ENCODE measurements around the gene PPWD1. TPM values are rescaled to one million over a fixed set of nuclear protein-coding genes. Genes with fewer than 3 reads are reported as not detected.
"Not testable (repeated sequence)": the region's sequence is repeated elsewhere in the genome, so short reads cannot be mapped to it uniquely, and the experiment has no call there.

Gene PPWD1
- total RNA-seq, 2 experiments from 2014 or later: 51.5 to 54.3 TPM

DNA sequence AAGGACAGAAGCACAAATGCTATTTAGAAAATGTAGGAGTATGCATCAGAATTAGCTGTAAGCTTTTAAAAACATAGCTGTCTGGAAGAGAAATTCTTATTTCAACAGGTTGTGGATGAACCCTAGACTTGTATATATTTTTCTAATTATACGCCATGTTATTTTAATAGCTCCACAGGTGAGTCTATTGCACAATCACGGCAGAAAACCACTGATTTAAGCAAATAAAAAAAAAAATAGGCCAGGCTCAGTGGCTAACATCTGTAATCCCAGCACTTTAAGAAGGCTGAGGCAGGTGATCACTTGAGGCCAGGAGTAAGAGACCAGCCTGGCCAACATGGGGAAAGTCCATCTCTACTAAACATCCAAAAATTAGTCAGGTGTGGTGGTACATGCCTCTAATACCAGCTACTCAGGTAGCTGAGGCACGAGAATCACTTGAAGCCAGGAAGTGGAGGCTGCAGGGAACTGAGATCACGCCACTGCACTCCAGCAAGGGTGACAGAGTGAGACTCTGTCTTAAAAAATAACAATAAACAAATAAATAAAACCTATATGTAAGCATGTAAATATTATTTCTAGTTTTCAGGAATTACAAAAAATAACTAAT, 49.3 kb downstream of the PPWD1 start:
- no peaks in the 10 kb centered on the region for H3K4me1 ChIP-seq (ENCODE audit: insufficient read depth, low read length, poor library complexity, severe bottlenecking)
- no peak for DNase-seq (ENCODE audit: low spot score)
- intact Hi-C loops (cut with micrococcal nuclease; ENCODE audit: unreplicated experiment): no loop called here
- no peaks in the 10 kb centered on the region for H4K20me1 ChIP-seq (ENCODE audit: insufficient read depth, low read length)
- no TSS peak for BruUV-seq (replicated peaks)
- peaks cover 77% of the 10 kb centered on the region for H3K36me3 ChIP-seq (ENCODE audit: insufficient read depth, low read length)
- TF ChIP-seq EZH2phosphoT487 (IDR thresholded peaks at IDR 0.05; ENCODE audit: borderline replicate concordance, low read depth, low read length): no peak
- TF ChIP-seq, protein P1, sequence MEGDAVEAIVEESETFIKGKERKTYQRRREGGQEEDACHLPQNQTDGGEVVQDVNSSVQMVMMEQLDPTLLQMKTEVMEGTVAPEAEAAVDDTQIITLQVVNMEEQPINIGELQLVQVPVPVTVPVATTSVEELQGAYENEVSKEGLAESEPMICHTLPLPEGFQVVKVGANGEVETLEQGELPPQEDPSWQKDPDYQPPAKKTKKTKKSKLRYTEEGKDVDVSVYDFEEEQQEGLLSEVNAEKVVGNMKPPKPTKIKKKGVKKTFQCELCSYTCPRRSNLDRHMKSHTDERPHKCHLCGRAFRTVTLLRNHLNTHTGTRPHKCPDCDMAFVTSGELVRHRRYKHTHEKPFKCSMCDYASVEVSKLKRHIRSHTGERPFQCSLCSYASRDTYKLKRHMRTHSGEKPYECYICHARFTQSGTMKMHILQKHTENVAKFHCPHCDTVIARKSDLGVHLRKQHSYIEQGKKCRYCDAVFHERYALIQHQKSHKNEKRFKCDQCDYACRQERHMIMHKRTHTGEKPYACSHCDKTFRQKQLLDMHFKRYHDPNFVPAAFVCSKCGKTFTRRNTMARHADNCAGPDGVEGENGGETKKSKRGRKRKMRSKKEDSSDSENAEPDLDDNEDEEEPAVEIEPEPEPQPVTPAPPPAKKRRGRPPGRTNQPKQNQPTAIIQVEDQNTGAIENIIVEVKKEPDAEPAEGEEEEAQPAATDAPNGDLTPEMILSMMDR (conservative IDR thresholded peaks at IDR 0.05; ENCODE audit: low read length): no peak
- no peak overlapping the region for H3K4me2 ChIP-seq (ENCODE audit: low read length)
- CTCF ChIA-PET (ENCODE audit: unreplicated experiment): no interaction called here
- H3K79me2 ChIP-seq (ENCODE audit: insufficient read depth, low read depth, low read length): no peaks in the 10 kb centered on the region
- no peak overlapping the region for H3K4me3 ChIP-seq (ENCODE audit: low read depth, low read length, poor library complexity, severe bottlenecking)
- no peak overlapping the region for H3K27ac ChIP-seq (ENCODE audit: low read depth, low read length, poor library complexity, severe bottlenecking)
- no peak overlapping the region for H2AFZ ChIP-seq (ENCODE audit: low read length)
- POLR2A ChIA-PET: interaction anchor here (0.8 to 2.5 kb wide), 4 partner anchors 11 to 49 kb away, joined by 3 to 13 read pairs (median 4); partner anchors contain the start of genes CENPK, PPWD1 and TRIM23
- H3K9me3 ChIP-seq (ENCODE audit: low read length): no peaks in the 10 kb centered on the region
- no peaks in the 10 kb centered on the region for H3K9me2 ChIP-seq (ENCODE audit: insufficient read depth, low read length)

- Histone ChIP-seq H4K20me1 (ENCODE audit: insufficient read depth, low read length) (peaks cover 7% of the 10 kb centered on the region; the same call in 1 of the 2 replicates), H3K9me3 (ENCODE audit: low read length) (no peaks in the 10 kb centered on the region), H3K9me2 (ENCODE audit: insufficient read depth, low read length) (no peaks in the 10 kb centered on the region), H2AFZ (ENCODE audit: low read length) (no peak overlapping the region), H3K36me3 (ENCODE audit: insufficient read depth, low read length) (peaks cover 22% of the 10 kb centered on the region), H3K4me1 (ENCODE audit: insufficient read depth, low read length, poor library complexity, severe bottlenecking) (peaks cover 15% of the 10 kb centered on the region), H3K4me2 (ENCODE audit: low read length) (no peak overlapping the region), H3K79me2 (ENCODE audit: insufficient read depth, low read depth, low read length) (peaks cover 37% of the 10 kb centered on the region), H3K4me3 (ENCODE audit: low read depth, low read length, poor library complexity, severe bottlenecking) (no peak overlapping the region), H3K27ac (ENCODE audit: low read depth, low read length, poor library complexity, severe bottlenecking) (no peak overlapping the region)
- BruUV-seq (replicated peaks): no TSS peak
- no peak for DNase-seq (ENCODE audit: low spot score)
- intact Hi-C loops (cut with micrococcal nuclease; ENCODE audit: unreplicated experiment): loop anchor here (5.0 kb wide), 2 partner anchors 58 to 102 kb away; partner anchors contain the start of genes CENPK, NLN, PPWD1 and SGTB
- CTCF ChIA-PET (ENCODE audit: unreplicated experiment): no interaction called here
- POLR2A ChIA-PET: interaction anchor here (0.7 kb wide), 1 partner anchor 24 kb away, joined by 3 read pairs; no protein-coding TSS in a partner anchor
- TF ChIP-seq EZH2phosphoT487 (IDR thresholded peaks at IDR 0.05; ENCODE audit: borderline replicate concordance, low read depth, low read length): no peak
- TF ChIP-seq, protein P1 (conservative IDR thresholded peaks at IDR 0.05; ENCODE audit: low read length): no peak
These were observed 56.9 kb downstream of the PPWD1 start for GRCh38 chr5:65620021-65620420.

DNA sequence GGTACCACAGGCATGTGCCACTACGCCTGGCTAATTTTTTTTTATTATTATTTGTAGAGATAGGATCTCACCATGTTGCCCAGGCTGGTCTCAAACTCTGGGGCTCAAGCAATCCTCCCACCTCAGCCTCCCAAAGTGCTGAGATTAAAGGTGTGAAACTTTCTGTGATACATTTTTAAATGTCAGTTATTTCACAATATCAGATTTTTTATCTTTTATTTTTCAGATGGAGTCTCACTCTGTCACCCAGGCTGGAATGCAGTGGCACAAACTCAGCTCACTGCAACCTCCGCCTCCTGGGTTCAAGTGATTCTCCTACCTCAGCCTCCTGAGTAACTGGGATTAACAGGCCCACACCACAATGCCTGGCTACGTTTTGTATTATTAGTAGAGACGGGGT, 58.9 kb downstream of the PPWD1 start:
- H2AFZ ChIP-seq (ENCODE audit: low read length); H3K4me3 ChIP-seq (ENCODE audit: low read depth, low read length, poor library complexity, severe bottlenecking); H3K27ac ChIP-seq (ENCODE audit: low read depth, low read length, poor library complexity, severe bottlenecking); H4K20me1 ChIP-seq (ENCODE audit: insufficient read depth, low read length); DNase-seq (ENCODE audit: low spot score); H3K9me3 ChIP-seq (ENCODE audit: low read length); BruUV-seq (replicated peaks); CTCF ChIA-PET (ENCODE audit: unreplicated experiment); POLR2A ChIA-PET; H3K9me2 ChIP-seq (ENCODE audit: insufficient read depth, low read length): not testable (repeated sequence)
- Histone ChIP-seq H3K4me2 (ENCODE audit: low read length) (peak overlapping the region; percentile 80; the same call in 1 of the 2 replicates), H3K4me1 (ENCODE audit: insufficient read depth, low read length, poor library complexity, severe bottlenecking) (peaks cover 25% of the 10 kb centered on the region), H3K79me2 (ENCODE audit: insufficient read depth, low read depth, low read length) (peaks cover 56% of the 10 kb centered on the region), H3K36me3 (ENCODE audit: insufficient read depth, low read length) (peaks cover 11% of the 10 kb centered on the region; the same call in 1 of the 2 replicates)
- intact Hi-C loops (cut with micrococcal nuclease; ENCODE audit: unreplicated experiment): loop anchor here (5.0 kb wide), 2 partner anchors 60 to 100 kb away; partner anchors contain the start of genes CENPK, NLN, PPWD1 and SGTB

Data from OCI-LY7 (cell line).